ENCODE results near the gene HEYL.

GRCh38 chr1:39646232-39647081 is 7.0 kb upstream of the HEYL start:
- TF ChIP-seq CTCF (IDR thresholded peaks at IDR 0.05; ENCODE audit: low read length), result no peak
- no peak for TF ChIP-seq EZH2 (optimal IDR thresholded peaks at IDR 0.05; ENCODE audit: low read depth, low read length)
- no peak for TF ChIP-seq EZH2phosphoT487 (IDR thresholded peaks at IDR 0.05; ENCODE audit: low read length)

Measured in MM.1S (cell line).